Activated T-cell treated with anti-CD3 and anti-CD28 coated beads, Interleukin-2, amount 50 U/mL, for 24 hours (primary cell): ENCODE results near the gene DOC2A.
"Not testable (repeated sequence)": the region's sequence is repeated elsewhere in the genome, so short reads cannot be mapped to it uniquely, and the experiment has no call there.

Source experiments
- DNase-seq: peaks from one replicate; pipeline ENCODE4 v3.0.0-alpha.2; 2020
- H3K27ac Mint-ChIP-seq: 2 replicates; pipeline ENCODE4 v1.8.0; 2020; ENCODE audit warnings: mild to moderate bottlenecking, mixed read lengths
- H3K27me3 Mint-ChIP-seq: 2 replicates; pipeline ENCODE4 v1.8.0; 2020; ENCODE audit warnings: mixed read lengths
- H3K36me3 Mint-ChIP-seq: 2 replicates; pipeline ENCODE4 v1.8.0; 2020; ENCODE audit warnings: low read depth, mixed read lengths
- H3K4me1 Mint-ChIP-seq: 2 replicates; pipeline ENCODE4 v1.8.0; 2020; ENCODE audit warnings: low read depth, mixed read lengths
- H3K4me3 Mint-ChIP-seq: 2 replicates; pipeline ENCODE4 v1.8.0; 2020; ENCODE audit warnings: mild to moderate bottlenecking, moderate library complexity, mixed read lengths
- H3K9me3 Mint-ChIP-seq: 2 replicates; pipeline ENCODE4 v1.8.0; 2020; ENCODE audit warnings: mixed read lengths

Gene DOC2A

DNA sequence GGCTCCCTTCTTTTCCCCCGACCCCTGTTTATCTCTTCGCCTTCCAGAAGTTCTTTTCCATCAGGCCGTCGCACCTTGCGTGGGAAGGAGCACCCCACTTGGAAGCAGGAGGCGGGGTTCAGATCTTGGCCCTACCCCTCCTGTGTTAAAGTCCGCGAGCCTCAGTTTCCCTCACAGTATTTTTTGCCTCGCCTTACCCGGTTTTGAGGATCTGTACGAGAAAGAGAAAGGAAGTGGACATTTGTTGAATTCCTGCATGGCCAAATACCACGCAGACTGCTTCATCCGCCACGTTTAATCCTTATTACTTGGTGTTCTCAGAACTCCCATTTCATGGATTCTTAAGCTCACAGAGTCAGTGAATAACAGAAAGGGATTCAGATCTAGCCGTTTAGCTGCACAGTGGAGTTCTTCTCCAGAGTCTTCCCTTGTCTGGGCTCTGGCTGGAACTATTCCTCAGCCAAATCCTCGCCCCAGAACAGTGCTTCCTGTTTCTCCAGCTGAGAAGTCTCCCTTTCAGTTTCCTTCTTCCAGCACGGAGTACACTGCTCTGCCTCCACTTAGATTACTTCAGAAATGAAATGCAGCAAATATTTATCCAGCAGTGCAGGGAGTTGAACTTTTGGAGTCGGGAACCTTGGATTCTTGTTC lies 48.4 kb downstream of the DOC2A start:
- peaks cover 9% of the 10 kb centered on the region for H3K36me3 Mint-ChIP-seq
- H3K27ac Mint-ChIP-seq = peak overlapping the region; percentile 93
- H3K27me3 Mint-ChIP-seq = no peaks in the 10 kb centered on the region
- H3K4me3 Mint-ChIP-seq = peak overlapping the region; percentile 82
- no peak for DNase-seq
- no peaks in the 10 kb centered on the region for H3K9me3 Mint-ChIP-seq
- H3K4me1 Mint-ChIP-seq = peaks cover 26% of the 10 kb centered on the region

GRCh38 chr16:29961479-29962343 lies 49.1 kb downstream of the DOC2A start, which contains the start of gene TMEM219:
TMEM219 (plus strand) TSS chr16:29962079; CDS start chr16:29963144, 1,065 bp downstream.
- peak within 1 kb of the TSS; percentile 82 for H3K4me3 Mint-ChIP-seq
- H3K36me3 Mint-ChIP-seq = peaks cover 9% of the 10 kb centered on the region
- H3K27me3 Mint-ChIP-seq = no peaks in the 10 kb centered on the region

DNA sequence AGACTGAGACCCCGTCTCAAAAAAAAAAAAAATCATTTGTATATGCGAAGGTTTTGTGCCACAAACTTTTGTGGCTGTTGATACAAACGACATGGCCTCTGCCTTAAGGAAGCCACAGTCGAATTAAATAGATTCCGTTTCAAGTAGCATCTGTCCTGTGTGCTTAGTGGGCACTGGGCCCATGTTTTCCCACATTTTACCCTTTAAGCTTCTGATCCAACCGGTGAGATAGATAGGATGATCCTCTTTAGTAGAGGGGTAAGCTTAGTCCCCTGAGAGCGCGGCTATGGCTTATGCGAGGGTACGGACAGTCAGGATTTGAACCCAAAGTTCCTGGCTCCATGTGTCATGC lies 49.7 kb downstream of the DOC2A start:
- DNase-seq = no peak
- H3K27ac Mint-ChIP-seq = peak overlapping the region; percentile 91
- H3K4me1 Mint-ChIP-seq = peaks cover 25% of the 10 kb centered on the region
- H3K4me3 Mint-ChIP-seq = peak overlapping the region; percentile 82
- no peaks in the 10 kb centered on the region for H3K9me3 Mint-ChIP-seq
- H3K27me3 Mint-ChIP-seq = no peaks in the 10 kb centered on the region
- peaks cover 8% of the 10 kb centered on the region for H3K36me3 Mint-ChIP-seq

More at GRCh38 chr16:29961479-29962343, 49.1 kb downstream of the DOC2A start, which contains the start of gene TMEM219:
- DNase-seq = peak; percentile 98
- H3K27ac Mint-ChIP-seq = peak within 1 kb of the TSS; percentile 93
- no peaks in the 10 kb centered on the region for H3K9me3 Mint-ChIP-seq
- H3K4me1 Mint-ChIP-seq = peaks cover 26% of the 10 kb centered on the region

GRCh38 chr16:29959821-29960220 lies 51.0 kb downstream of the DOC2A start:
- H3K27ac Mint-ChIP-seq = not testable (repeated sequence)

DNA sequence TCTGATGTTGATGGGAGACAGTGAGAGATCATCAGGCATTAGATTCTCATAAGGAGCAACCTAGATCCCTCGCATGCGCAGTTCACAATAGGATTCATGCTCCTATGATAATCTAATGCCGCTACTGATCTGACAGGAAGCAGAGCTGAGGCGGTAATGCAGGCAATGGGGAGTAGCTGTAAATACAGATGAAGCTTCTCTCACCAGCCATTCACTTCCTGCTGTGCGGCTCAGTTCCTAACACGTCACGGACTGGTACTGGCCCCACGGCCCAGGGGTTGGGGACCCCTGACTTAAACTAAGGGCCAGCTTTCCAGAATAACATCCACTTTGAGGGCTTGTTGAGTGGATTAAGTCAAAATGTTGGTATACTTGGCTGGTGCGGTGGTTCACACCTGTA lies 51.5 kb downstream of the DOC2A start:
- Mint-ChIP-seq H3K36me3 (peaks cover 5% of the 10 kb centered on the region), H3K27me3 (no peaks in the 10 kb centered on the region), H3K9me3 (no peaks in the 10 kb centered on the region), H3K27ac (no peak overlapping the region), H3K4me3 (no peak overlapping the region), H3K4me1 (peaks cover 22% of the 10 kb centered on the region)
- no peak for DNase-seq

More at GRCh38 chr16:29959821-29960220, 51.0 kb downstream of the DOC2A start:
- not testable (repeated sequence) for H3K9me3 Mint-ChIP-seq, DNase-seq, H3K4me3 Mint-ChIP-seq, H3K36me3 Mint-ChIP-seq, H3K27me3 Mint-ChIP-seq
- H3K4me1 Mint-ChIP-seq = peaks cover 24% of the 10 kb centered on the region

DNA sequence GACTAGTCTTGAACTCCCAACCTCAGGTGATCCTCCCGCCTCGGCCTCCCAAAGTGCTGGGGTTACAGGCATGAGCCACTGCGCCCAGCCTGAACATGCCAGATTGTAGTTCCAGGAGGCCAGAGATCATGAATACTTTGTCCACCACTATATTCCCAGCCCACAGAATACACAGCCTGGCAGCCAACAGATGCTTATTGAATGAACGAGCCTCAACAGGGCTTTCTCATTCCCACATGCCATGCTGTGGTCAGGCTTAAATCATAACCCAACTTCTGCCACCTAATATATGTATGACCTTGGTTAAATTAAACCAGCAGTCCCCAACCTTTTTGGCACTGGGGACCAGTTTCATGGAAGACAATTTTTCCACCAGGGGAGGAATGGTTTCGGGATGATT lies 52.1 kb downstream of the DOC2A start:
- no peak overlapping the region for H3K4me3 Mint-ChIP-seq
- no peaks in the 10 kb centered on the region for H3K27me3 Mint-ChIP-seq
- peaks cover 5% of the 10 kb centered on the region for H3K36me3 Mint-ChIP-seq
- H3K27ac Mint-ChIP-seq = no peak overlapping the region
- peaks cover 22% of the 10 kb centered on the region for H3K4me1 Mint-ChIP-seq
- DNase-seq = no peak
- no peaks in the 10 kb centered on the region for H3K9me3 Mint-ChIP-seq
